SH-SY5Y (cell line): Measurements from ENCODE around the gene TBC1D19.

Experiments
- GATA2 ChIP-seq: IDR thresholded peaks from 2 replicates; pipeline ENCODE4 v1.6.1; 2011; ENCODE audit warnings: mild to moderate bottlenecking, low read depth, low read length
- GATA3 ChIP-seq: IDR thresholded peaks from 2 replicates; pipeline ENCODE4 v1.6.1; 2011; ENCODE audit warnings: low read depth, mild to moderate bottlenecking, low read length, moderate library complexity

DNA sequence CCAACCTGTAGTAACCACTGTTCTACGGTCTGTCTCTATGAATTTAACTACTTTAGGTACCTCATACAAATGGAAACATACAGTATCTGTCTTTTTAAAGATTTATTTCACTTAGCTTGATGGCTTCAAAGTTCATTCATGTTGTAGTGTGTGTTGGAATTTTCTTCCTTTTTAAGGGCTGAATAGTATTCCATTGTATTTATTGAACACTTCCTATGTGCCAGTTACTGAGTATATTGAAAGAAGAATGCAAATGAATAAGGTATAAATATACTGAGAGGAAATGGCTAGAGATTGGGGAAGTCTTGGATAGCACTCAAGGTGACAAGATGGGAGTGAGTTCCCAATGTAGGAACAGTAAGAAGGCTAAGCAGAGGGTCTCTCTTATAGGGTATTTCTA lies 17.3 kb downstream of the TBC1D19 start:
- no peak for TF ChIP-seq GATA2
- TF ChIP-seq GATA3 = no peak
